Measurements from ENCODE around the gene ATP2C2.

GRCh38 chr16:84351630-84352029, 16.7 kb upstream of the ATP2C2 start:
- TF ChIP-seq GLI2 (tag by site-specific recombination; IDR thresholded peaks at IDR 0.05; ENCODE audit: borderline replicate concordance, low read depth) (no peak), ZNF776 (tag by site-specific recombination; IDR thresholded peaks at IDR 0.05; ENCODE audit: borderline replicate concordance) (no peak)

Measured in HEK293 (cell line).